Activated CD4-positive, CD25-positive, alpha-beta regulatory T cell treated with anti-CD3 and anti-CD28 coated beads, Interleukin-2, amount 50 U/mL, for 24 hours (primary cell): ENCODE measurements around the gene DOCK3.
"Not testable (repeated sequence)": the region's sequence is repeated elsewhere in the genome, so short reads cannot be mapped to it uniquely, and the experiment has no call there.

ENCODE experiments used
- ATAC-seq, 2 donors: fragments of 150-1000 bp; cut with Tn5 transposase; one replicate each; pipeline ENCODE4 v1.10.0; 2021; ENCODE audit warnings: mild to moderate bottlenecking in 1 of 2, moderate library complexity in 1 of 2

DOCK3 gene

DNA sequence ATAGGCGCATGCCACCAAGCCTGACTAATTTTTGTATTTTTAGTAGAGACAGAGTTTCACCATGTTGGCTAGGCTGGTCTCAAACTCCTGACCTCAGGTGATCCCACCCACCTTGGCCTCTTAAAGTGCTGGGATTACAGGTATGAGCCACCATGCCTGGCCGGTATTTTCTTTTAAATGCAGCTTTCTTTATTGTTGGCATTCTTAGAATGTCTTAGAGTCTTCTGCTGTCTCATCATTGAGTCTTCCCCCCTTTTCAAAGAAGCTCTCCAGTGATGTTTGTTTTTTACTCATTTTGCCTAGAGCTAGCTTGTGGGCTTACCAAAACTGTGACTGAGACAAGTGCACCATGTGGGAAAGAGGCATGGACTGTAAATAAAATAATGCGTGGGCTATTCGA lies 13.9 kb downstream of the DOCK3 start:
- ATAC-seq = not testable (repeated sequence)

DNA sequence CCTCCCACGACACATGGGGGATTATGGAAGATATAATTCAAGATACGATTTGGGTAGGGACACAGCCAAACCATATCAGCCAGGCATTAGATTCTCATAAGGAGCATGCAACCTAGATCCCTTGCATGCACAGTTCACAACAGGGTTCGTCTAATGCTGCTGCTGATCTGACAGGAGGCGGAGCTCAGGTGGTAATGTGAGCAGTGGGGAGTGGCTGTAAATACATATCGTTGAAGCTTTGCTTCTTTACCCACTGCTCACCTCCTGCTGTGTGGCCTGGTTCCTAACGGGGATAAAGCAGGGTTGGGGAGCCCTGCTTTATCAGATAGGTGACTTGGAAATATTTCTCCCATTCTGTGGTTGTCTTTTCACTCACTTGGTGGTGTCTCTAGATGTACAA lies 14.8 kb downstream of the DOCK3 start:
- no peak for ATAC-seq

DNA sequence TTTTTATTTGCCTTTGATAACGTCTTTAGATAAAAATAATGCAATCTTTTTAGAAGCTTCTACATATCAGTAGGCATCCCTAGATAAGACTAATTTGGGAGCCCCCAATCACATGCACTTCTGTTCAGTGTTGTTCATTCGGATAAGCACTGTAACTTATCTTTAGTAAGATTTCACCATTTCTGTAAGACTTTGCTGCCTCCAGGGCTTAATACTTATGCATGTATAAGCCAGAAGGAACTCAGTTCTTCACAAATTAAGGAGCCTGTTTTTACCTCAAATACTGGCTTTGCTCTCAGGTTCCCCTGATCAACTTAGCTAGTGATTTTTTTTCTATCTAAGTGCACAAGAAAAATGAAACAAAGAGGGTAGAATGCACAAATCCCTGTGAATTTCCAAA lies 20.3 kb downstream of the DOCK3 start:
- ATAC-seq = no peak

DNA sequence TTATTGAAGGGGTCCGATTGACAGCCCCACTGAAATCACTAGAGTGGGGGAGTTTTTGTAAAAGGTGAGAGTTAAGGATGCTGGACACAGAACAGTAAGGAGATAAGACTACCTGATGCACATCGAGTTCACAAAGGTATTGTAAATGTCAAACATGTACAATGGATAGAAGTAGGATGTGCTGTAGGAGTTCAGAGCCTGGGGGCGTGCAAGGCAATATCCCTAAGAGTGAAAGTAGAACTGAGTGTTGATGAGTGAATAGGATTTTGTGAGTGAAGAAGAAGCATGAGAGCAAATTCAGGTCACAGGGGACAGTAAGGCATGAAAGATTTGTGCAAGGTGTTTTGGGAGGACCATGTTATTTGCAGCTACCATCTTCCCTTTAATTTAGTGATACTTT lies 21.5 kb downstream of the DOCK3 start:
- no peak for ATAC-seq

DNA sequence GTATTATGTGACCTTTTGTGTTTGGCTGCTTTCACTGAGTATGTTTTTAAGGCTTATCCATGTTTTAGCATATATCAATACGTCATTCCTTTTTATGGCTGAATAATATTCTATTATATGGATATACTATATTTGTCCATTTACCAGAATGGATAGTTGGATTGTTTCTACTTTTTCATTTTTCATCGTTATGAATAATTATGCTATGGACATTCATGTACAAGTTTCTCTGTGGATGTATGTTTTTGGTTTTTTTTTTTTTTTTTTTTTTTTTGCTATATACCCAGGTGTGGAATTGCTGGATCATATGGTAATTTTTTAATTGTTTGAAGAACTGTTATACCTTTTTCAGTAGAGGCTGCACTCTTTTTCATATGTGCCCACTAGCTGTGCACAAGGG lies 23.5 kb downstream of the DOCK3 start:
- no peak for ATAC-seq

DNA sequence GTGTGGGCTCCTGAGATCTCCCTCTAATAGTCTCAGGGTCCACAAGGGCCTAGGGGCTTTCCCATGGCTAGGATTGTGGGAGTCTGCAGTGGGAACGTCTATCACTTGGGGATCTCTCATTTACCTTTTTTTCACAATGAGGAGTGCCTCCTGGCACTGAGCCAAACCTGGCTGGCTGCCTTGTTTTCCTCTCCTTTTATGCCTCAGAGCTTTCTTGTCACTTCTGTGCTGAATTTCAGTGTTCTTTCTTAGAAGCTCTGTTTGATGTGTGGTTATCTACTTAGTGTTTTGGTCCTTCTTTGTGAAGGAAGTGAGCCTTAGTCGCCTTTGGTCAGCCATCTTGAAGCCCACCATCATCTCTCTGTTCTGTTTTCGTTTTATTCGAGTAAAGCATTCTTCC lies 33.9 kb downstream of the DOCK3 start:
- no peak for ATAC-seq

DNA sequence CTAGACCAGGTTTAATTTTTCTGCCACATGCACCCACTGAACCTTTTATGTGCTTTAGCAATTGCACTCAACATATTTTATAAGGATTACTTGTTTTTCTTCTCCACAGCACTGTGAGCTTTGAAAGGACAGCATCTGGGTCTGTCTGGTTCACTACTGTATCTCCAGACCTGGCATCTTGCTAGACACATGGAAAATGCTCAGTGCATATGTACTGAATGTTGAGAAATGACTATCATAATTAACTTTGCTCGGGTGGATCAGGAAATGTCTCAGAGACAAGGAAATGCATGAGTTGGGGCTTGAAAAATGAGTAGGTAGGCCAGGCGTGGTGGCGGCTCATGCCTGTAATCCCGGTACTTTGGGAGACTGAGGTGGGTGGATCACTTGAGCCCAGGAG lies 40.2 kb downstream of the DOCK3 start:
- no peak for ATAC-seq

DNA sequence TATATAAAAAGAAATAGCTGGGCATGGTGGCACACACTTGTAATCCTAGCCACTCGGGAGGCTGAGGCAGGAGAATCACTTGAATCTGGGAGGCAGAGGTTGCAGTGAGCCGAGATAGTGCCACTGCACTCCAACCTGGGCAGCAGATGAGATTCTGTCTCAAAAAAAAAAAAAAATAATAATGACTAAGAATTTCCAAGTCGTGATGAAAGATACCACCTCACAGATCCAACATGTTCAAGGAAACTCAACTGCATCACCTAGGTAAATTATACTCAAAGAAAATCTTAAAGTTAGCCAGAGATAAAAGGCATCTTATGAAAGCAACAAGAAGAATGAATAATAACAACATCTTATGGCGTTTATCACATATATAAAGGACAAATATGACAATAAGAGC lies 50.1 kb downstream of the DOCK3 start:
- ATAC-seq = no peak

DNA sequence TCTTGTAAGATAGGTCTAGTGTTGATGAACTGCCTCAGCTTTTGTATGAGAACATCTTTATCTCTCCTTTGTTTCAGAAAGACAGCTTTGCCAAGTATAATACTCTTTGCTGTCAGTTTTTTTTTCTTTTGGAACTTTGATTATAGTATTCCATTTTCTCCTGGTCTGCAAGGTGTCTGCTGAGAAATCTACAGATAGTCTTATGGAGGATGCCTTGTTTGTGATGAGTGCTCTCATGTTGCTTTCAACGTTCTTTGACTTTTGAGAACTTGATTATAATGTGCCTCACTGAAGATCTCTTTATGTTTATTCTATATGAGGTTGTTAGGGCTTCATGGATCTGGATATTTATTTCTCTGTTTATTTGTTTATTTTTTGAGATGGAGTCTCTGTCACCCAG lies 60.3 kb downstream of the DOCK3 start:
- ATAC-seq = no peak

DNA sequence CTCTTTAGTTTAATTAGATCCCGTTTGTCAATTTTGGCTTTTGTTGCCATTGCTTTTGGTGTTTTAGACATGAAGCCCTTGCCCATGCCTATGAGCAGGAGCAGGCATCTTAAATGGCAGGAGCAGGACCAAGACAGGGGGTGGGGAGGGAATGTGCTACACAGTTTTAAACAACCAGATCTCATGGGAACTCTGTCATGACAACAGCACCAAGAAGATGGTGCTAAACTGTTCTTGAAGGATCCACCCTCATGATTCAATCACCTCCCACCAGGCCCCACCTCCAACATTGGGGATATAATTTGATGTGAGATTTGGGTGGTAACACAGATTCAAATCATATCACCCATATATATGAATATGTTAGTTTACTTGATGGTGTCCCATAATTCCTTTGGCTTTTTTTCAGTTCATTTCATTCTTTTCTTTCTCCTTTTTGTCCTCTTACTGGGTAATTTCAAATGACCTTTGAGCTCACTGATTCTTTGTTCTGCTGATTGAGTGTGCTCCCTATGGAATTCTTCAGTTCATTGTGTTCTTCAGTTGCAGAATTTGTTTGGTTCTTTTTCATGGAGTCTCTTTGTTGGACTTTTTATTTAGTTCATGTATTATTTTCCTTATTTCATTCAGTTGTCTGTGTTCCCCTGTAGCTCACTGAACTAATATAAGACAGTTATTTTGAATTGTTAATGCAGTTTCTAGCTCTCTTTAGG lies 62.6 kb downstream of the DOCK3 start:
- ATAC-seq = no peak

DNA sequence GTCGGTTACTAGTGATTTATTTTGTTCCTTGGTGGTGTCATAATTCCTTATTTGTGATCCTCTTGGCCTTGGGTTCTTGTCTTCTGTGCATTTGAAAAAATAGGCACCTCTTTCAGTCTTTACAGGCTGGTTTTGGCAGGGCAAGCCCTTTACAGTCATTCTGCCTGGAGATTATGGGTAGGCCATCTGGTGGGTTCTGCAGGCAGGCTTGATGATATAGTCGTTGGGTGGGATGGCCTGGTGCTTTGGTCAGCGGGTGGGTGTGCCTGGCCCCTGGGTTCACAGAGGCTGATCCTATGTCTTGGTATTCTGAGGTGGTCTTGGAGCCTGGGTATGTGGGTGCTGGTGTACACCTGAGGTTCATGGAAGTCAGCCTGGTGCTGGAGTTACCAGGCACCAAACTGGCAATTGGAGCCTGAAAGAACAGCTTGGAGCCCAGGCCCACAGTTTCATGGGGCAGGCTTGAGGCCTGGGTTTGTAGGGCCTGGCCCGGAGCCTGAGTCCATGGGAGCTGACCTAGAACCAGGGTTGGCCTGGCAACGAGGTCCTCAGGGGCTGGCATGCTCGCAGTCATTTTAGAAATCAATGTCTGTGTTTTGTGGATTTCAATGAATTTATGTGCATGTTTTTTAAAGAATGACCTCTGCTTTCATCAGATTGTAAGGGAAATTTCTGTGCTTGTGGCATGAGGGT lies 63.3 kb downstream of the DOCK3 start:
- no peak for ATAC-seq

DNA sequence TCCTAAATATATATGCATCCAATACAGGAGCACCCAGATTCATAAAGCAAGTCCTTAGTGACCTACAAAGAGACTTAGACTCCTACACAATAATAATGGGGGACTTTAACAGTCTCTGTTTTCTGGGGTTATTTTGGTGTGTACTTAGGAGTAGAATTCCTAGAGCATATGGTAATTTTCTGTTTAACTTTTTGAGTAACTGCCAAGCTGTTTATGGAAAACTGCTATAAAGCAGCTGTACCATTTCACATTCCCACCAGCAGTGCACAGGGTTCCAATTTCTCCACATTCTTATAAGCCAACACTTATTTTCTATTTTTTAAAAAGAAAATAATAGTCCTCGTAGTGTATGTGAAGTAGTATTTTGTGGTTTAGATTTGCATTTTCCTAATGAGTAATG lies 68.9 kb downstream of the DOCK3 start:
- no peak for ATAC-seq

DNA sequence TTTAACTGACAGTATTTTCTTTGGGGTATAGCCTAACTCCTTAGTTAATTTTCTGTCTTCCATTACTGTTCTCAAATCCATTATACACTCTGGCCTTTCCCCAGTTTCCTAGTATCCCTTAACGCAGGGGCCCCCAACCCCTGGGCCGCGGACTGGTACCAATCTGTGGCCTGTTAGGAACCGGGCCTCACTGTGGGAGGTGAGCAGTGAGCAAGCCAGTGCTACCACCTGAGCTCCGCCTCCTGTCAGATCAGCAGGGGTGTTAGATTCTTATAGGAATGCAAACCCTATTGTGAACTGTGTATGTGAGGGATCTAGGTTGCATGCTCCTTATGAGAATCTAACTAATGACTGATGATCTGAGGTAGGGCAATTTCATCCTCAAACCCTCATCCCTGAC lies 75.1 kb downstream of the DOCK3 start:
- ATAC-seq = no peak

DNA sequence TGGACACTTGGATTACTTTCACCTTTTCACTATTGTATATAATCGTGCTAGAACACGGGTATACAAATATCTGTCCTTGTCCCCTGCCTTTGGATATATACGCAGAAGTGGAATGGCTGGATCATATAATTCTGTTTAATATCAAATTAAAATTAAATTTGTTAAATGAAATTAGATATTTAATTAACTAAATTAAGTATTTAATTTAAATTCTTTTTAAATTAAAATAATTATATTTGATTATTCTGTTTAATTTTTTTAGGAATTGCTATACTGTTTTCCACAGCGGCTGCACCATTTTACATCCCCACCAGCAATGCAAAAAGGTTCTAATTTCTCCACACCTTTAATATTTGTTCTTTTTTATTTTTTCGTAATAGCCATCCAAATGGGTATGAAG lies 84.3 kb downstream of the DOCK3 start:
- no peak for ATAC-seq

DNA sequence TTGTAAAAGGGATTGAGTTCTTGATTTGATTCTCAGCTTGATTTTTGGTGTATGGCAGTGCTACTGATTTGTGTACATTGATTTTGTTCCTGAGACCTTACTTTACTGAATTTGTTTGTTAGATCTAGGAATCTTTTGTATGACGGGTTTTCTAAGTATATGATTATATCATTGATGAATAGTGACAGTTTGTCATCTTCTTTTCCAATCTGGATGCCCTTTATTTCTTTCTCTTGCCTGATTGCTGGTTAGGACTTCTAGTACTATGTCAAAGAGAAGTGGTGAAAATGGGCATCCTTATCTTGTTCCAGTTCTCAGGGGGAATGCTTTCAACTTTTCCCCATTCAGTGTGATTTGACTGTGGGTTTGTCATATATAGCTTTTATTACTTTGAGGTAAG lies 103.0 kb downstream of the DOCK3 start:
- no peak for ATAC-seq

DNA sequence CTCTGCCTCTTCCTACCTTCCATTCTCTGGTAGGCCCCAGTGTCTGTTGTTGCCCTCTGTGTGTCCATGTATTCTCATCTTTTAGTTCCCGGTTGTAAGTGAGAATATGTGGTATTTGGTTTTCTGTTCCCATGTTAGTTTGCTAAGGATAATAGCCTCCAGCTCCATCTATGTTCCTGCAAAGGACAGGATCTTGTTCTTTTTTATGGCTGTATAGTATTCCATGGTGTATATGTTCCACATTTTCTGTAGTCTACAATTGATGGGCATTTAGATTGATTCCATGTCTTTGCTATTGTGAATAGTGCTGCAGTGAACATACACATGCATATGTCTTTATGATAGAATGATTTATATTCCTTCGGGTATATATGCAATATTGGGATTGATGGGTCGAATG lies 107.0 kb downstream of the DOCK3 start:
- ATAC-seq = not testable (repeated sequence)

DNA sequence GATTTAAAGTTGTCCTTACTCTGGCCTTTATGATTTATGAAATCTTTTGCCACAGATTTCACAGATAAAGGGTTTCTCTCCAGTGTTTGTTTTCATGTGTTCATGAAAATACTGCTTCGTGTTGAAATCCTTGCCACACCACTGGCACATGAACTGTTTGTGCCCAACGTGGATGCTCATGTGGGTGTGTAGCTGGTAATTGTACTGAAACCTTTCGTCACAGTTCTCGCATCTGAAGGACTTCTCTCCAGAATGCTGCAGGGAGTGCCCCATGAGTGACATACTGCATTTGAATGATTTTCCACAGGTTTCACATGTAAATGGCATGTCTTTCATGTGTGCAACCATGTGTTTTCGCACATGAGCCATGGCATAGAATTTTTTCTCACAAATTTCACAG lies 111.9 kb downstream of the DOCK3 start:
- ATAC-seq = no peak

DNA sequence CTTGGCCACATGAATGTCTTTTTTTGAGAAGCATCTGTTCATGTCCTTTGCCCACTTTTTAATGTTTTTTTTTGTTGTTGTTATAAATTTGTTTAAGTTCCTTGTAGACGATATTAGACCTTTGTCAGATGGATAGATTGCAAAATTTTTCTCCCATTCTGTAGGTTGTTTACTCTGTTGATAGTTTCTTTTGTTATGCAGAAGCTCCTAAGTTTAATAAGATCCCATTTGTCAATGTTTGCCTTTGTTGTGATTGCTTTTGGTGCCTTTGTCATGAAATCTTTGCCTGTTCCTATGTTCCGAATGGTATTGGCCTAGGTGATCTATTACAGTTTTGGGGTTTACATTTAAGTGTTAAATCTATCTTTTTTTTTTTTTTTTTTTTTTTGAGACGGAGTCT lies 116.2 kb downstream of the DOCK3 start:
- ATAC-seq = not testable (repeated sequence)

DNA sequence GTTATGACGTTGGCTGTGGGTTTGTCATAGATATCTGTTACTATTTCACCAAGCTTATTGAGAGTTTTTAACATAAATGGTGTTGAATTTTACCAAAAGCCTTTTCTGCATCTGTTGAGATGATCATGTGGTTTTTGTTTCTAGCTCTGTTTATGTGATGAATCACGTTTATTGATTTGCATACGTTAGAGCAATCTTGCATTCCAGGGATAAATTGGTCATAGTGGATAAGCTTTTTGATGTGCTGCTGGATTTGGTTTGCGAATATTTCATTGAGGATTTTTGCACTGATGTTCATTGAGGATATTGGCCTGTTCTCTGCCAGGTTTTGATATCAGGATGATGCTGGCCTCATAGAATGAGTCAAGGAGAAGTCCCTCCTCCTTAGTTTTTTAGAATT lies 117.8 kb downstream of the DOCK3 start:
- ATAC-seq = no peak

DNA sequence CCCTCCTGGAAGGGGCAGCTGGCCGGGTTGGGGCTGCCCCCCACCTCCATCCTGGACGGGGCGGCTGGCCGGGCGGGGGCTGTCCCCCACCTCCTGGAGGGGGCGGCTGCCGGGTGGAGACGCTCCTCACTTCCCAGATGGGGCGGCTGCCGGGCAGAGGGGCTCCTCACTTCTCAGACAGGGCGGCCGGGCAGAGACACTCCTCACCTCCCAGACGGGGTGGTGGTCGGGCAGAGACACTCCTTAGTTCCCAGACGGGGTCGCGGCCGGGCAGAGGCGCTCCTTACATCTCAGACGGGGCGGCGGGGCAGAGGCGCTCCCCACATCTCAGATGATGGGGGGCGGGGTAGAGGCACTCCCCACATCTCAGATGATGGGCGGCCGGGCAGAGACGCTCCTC lies 129.1 kb downstream of the DOCK3 start:
- not testable (repeated sequence) for ATAC-seq

DNA sequence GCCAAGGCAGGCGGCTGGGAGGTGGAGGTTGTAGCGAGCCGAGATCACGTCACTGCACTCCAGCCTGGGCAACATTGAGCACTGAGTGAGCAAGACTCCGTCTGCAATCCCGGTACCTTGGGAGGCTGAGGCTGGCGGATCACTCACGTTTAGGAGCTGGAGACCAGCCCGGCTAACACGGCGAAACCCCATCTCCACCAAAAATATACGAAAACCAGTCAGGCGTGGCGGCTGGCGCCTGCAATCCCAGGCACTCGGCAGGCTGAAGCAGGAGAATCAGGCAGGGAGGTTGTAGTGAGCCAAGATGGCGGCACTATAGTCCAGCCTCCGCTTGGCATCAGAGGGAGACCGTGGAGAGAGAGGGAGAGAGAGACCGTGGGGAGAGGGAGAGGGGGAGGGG lies 129.6 kb downstream of the DOCK3 start:
- ATAC-seq = not testable (repeated sequence)

DNA sequence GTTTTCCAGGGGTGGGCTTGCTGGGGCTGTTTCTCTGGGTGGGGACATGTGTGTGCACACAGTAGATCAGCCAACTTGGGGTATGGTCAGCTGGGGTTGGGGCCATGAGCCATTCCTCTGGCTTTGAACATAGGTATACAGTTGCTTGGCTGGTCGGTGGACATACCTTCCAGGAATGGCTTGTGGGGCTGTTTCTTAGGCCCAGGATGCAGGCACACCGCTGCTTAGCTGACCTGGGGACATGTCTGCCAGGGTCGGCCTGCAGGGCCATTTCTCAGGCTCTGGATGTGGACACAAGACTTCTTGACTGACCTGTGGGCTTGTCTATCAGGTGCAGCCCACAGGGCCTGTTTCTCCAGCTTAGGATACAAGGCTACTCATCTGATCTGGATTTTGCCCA lies 130.6 kb downstream of the DOCK3 start:
- ATAC-seq = no peak

DNA sequence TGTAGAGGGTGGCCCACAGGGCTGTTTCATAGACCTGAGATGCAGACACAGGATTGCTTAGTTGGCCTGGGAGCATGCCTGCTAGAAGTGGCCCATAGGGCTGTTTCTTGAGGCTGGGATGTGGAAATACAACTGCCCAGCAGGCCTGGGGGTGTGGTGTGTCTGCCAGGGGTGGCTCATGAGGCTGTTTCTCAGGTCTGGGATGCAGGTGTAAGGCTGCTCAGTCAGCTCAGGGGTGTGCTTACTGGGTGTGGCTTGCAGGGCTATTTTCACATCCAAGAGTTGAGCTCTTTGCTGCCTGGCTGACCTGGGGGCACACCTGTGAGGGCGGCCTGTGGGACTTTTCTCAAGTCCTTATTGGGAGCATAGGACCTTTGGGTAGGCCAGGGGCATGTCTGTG lies 131.3 kb downstream of the DOCK3 start:
- no peak for ATAC-seq

DNA sequence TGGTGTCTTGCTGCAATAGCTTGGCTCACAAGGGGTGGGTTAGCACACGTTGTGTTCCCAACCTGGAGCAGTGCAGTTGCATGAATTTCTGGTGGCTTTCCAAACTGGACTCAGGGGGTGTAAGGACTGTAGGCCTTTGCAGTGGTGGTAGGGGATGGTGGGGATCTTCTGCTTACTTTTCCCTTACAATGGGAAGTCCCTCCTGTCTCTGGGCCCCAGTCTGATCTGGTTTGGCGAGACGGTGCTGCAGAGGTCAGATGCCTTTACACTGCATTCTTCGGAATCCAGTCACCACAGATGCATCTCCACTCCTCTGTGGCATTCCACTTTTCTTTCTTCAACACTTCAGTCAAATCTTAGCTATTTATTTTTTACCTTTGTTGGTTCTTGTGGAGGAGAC lies 132.1 kb downstream of the DOCK3 start:
- no peak for ATAC-seq

DNA sequence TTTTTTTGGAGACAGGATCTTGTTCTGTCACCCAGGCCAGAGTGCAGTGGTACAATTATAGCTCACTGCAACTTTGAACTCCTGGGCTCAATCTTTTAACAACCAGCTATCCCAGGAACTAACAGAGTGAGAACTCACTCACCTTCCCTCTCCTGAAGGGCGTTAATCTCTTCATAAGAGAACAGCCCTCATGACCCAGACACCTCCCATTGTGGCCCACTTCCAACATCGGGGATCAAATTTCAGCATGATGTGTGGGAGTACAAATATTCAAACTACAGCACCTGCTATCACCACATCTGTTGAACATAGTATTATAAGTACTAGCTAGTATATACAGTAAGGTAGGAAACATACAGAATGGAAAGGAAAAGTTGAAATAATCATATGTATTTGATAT lies 132.5 kb downstream of the DOCK3 start:
- no peak for ATAC-seq
